KMS-11 (cell line): ENCODE results near the gene LHFPL2.
"Not testable (repeated sequence)": the region's sequence is repeated elsewhere in the genome, so short reads cannot be mapped to it uniquely, and the experiment has no call there.

Experiments used
- H2AFZ ChIP-seq: fragments of 200-600 bp; sonication (generic); 2 replicates; pipeline ENCODE4 v1.6.1; 2016; ENCODE audit warnings: antibody characterized with exemption, mixed run types, low read depth
- H3K27ac ChIP-seq: fragments of 200-600 bp; sonication (generic); 2 replicates; pipeline ENCODE4 v1.6.1; 2016; ENCODE audit warnings: mild to moderate bottlenecking, mixed run types
- H3K27me3 ChIP-seq: fragments of 200-600 bp; sonication (generic); 2 replicates; pipeline ENCODE4 v1.6.1; 2017; ENCODE audit warnings: mild to moderate bottlenecking, low read depth, mixed run types, moderate library complexity; ENCODE audit not compliant: insufficient read depth
- H3K36me3 ChIP-seq: fragments of 200-600 bp; sonication (generic); 2 replicates; pipeline ENCODE4 v1.6.1; 2017; ENCODE audit warnings: mild to moderate bottlenecking, mixed run types; ENCODE audit not compliant: insufficient read depth
- H3K4me1 ChIP-seq: fragments of 200-600 bp; sonication (generic); 2 replicates; pipeline ENCODE4 v1.6.1; 2016; ENCODE audit warnings: mild to moderate bottlenecking, low read depth, mixed run types; ENCODE audit not compliant: poor library complexity, severe bottlenecking
- H3K4me2 ChIP-seq: fragments of 200-600 bp; sonication (generic); 2 replicates; pipeline ENCODE4 v1.7.0; 2016; ENCODE audit warnings: mild to moderate bottlenecking, mixed run types
- H3K4me3 ChIP-seq: fragments of 200-600 bp; sonication (generic); IDR thresholded peaks from 2 replicates; pipeline ENCODE4 v1.6.1; 2017; ENCODE audit warnings: low read depth, low read length, mixed read lengths; ENCODE audit not compliant: insufficient read depth
- H3K79me2 ChIP-seq: fragments of 200-600 bp; sonication (generic); 2 replicates; pipeline ENCODE4 v1.6.1; 2016; ENCODE audit warnings: low read depth, mixed run types; ENCODE audit not compliant: insufficient read depth
- H3K9ac ChIP-seq: fragments of 200-600 bp; sonication (generic); 2 replicates; pipeline ENCODE4 v1.6.1; 2016; ENCODE audit warnings: mild to moderate bottlenecking, mixed run types
- H4K20me1 ChIP-seq: fragments of 200-600 bp; sonication (generic); 2 replicates; pipeline ENCODE4 v1.6.1; 2016; ENCODE audit warnings: mild to moderate bottlenecking, mixed run types; ENCODE audit not compliant: insufficient read depth
- TF ChIP-seq, protein P1 (sequence below): fragments of 200-600 bp; sonication (generic); conservative IDR thresholded peaks from 2 replicates; pipeline ENCODE4 v1.6.1; 2017; ENCODE audit warnings: low read depth, mild to moderate bottlenecking, antibody characterized with exemption, low read length, moderate library complexity, mixed read lengths

The LHFPL2 gene

DNA sequence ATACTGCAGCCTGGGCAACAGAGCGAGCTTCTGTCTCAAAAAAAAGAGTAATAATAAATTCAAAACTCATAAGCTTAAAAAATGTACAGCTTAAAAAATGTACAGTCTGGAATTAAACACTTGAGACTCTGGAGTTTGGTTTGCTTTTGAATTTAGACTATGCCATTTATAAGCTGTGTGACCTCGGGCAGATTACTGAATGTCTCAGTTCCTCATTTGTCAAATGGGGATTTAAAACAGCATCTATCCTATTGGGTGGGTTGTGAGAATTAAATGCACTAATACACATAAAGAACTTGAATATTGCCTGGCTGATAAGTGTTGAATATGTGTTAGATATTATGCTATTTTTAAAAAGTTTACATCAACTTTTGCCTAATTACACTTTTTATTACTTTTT, 189.7 kb downstream of the LHFPL2 start:
- TF ChIP-seq, protein P1, sequence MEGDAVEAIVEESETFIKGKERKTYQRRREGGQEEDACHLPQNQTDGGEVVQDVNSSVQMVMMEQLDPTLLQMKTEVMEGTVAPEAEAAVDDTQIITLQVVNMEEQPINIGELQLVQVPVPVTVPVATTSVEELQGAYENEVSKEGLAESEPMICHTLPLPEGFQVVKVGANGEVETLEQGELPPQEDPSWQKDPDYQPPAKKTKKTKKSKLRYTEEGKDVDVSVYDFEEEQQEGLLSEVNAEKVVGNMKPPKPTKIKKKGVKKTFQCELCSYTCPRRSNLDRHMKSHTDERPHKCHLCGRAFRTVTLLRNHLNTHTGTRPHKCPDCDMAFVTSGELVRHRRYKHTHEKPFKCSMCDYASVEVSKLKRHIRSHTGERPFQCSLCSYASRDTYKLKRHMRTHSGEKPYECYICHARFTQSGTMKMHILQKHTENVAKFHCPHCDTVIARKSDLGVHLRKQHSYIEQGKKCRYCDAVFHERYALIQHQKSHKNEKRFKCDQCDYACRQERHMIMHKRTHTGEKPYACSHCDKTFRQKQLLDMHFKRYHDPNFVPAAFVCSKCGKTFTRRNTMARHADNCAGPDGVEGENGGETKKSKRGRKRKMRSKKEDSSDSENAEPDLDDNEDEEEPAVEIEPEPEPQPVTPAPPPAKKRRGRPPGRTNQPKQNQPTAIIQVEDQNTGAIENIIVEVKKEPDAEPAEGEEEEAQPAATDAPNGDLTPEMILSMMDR: no peak
- no peaks in the 10 kb centered on the region for H3K79me2 ChIP-seq
- no peak overlapping the region for H3K9ac ChIP-seq
- no peak overlapping the region for H3K4me2 ChIP-seq
- H3K36me3 ChIP-seq: no peaks in the 10 kb centered on the region
- no peaks in the 10 kb centered on the region for H3K27me3 ChIP-seq
- no peaks in the 10 kb centered on the region for H4K20me1 ChIP-seq
- H3K4me3 ChIP-seq: no peak overlapping the region
- H3K4me1 ChIP-seq: no peaks in the 10 kb centered on the region
- no peak overlapping the region for H3K27ac ChIP-seq
- no peak overlapping the region for H2AFZ ChIP-seq

- not testable (repeated sequence) for H3K9ac ChIP-seq, H3K4me2 ChIP-seq
Observed at GRCh38 chr5:78457507-78457906, 191.1 kb downstream of the LHFPL2 start.

DNA sequence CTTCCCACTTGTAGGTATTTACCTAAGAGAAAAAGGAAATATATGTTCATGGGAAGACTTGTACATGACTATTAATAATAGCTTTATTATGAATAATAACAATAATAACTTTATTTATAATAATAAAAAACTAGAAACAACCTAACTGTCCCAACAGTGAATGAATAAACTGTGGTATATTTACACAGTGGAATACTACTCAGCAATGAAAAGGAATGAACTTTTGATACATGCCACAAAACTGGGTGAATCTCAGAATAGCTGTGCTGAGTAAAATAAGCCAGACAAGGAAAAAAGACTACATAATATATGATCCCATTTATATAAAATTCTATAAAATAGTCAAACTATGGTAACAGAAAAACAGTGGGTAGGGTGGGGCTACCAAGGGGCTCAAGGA, 199.5 kb downstream of the LHFPL2 start:
- Histone ChIP-seq H3K9ac (no peak overlapping the region), H3K4me2 (no peak overlapping the region), H3K79me2 (no peaks in the 10 kb centered on the region), H2AFZ (no peak overlapping the region), H4K20me1 (no peaks in the 10 kb centered on the region), H3K36me3 (no peaks in the 10 kb centered on the region), H3K4me1 (no peaks in the 10 kb centered on the region), H3K27ac (no peak overlapping the region), H3K27me3 (no peaks in the 10 kb centered on the region), H3K4me3 (no peak overlapping the region)
- TF ChIP-seq, protein P1: no peak

More at GRCh38 chr5:78457507-78457906, 191.1 kb downstream of the LHFPL2 start:
- not testable (repeated sequence) for H3K79me2 ChIP-seq, H3K4me3 ChIP-seq, H3K27me3 ChIP-seq, H3K4me1 ChIP-seq, H4K20me1 ChIP-seq, H2AFZ ChIP-seq, H3K36me3 ChIP-seq, H3K27ac ChIP-seq

DNA sequence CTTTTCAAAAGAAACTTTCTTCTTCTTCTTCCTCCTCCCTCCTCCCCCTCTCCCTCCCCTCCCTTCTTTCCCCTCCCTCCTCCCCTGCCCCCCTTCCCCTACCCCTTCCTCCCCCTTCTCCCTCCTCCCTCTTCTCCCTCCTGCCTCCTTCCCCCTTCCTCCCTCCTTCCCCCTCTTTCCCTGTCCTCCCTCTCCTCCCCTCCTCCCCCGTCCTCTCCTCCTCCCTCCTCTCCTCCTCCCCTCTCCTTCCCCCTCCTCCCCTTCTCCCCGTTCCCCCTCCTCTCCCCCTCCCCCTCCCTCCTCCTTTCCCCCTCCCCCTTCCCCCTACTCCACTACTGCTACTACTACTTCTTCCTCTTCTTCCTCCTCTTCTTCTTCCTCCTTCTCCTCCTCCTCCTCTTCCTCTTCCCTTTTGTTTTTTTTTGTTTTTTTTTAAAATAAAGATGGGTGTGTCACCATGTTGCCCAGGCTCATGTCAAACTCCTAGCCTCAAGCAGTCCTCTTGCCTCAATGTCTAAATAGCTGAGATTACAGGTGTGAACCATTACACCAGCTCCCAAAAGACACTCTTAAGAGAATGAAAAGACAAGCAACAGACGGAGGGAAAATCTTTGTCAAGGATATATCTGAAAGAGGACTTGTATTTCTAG, 200.7 kb downstream of the LHFPL2 start:
- Histone ChIP-seq H3K27me3 (no peaks in the 10 kb centered on the region), H2AFZ (no peak overlapping the region), H4K20me1 (no peaks in the 10 kb centered on the region), H3K4me2 (no peak overlapping the region), H3K27ac (no peak overlapping the region), H3K79me2 (no peaks in the 10 kb centered on the region), H3K36me3 (no peaks in the 10 kb centered on the region), H3K9ac (no peak overlapping the region), H3K4me3 (no peak overlapping the region), H3K4me1 (no peaks in the 10 kb centered on the region)
- TF ChIP-seq, protein P1: no peak
